HEK293T (cell line): Measurements from ENCODE around the gene STOML1.

Experiments
- CTCF ChIA-PET: fragments of 350-600 bp; formaldehyde crosslinking; extraction: SDS; loops from one replicate; lab custom pipeline; 2021; ENCODE audit warnings: antibody characterized with exemption, inconsistent platforms; lab: Yijun Ruan, JAX
- POLR2A ChIA-PET: fragments of 350-600 bp; formaldehyde crosslinking; extraction: SDS; loops from one replicate; lab custom pipeline; 2020; ENCODE audit warnings: antibody characterized with exemption, inconsistent platforms; lab: Yijun Ruan, JAX
- DNase-seq: peaks from one replicate; pipeline ENCODE4 v3.0.0; 2012; ENCODE audit warnings: mixed read lengths; ENCODE audit errors: extremely low spot score
- ARNT ChIP-seq: fragments of 450-650 bp; IDR thresholded peaks from 2 replicates; pipeline ENCODE4 v1.6.1; 2017; ENCODE audit warnings: mild to moderate bottlenecking
- BHLHE40 ChIP-seq: fragments of 450-650 bp; IDR thresholded peaks from 2 replicates; pipeline ENCODE4 v1.6.1; 2016; ENCODE audit warnings: mild to moderate bottlenecking, moderate library complexity, borderline replicate concordance
- CTBP1 ChIP-seq: fragments of 450-650 bp; IDR thresholded peaks from 2 replicates; pipeline ENCODE4 v1.6.1; 2016; ENCODE audit warnings: borderline replicate concordance
- ELF4 ChIP-seq: fragments of 450-650 bp; IDR thresholded peaks from 2 replicates; pipeline ENCODE4 v1.6.1; 2017; ENCODE audit warnings: antibody characterized with exemption
- FOXA1 ChIP-seq: fragments of 450-650 bp; IDR thresholded peaks from 2 replicates; pipeline ENCODE4 v1.6.1; 2016; ENCODE audit warnings: mild to moderate bottlenecking
- FOXK2 ChIP-seq: fragments of 450-650 bp; IDR thresholded peaks from 2 replicates; pipeline ENCODE4 v1.6.1; 2016; ENCODE audit warnings: mild to moderate bottlenecking
- FOXM1 ChIP-seq: fragments of 450-650 bp; IDR thresholded peaks from 2 replicates; pipeline ENCODE4 v1.6.1; 2017; ENCODE audit warnings: mild to moderate bottlenecking, borderline replicate concordance
- HDGF ChIP-seq: fragments of 450-650 bp; IDR thresholded peaks from 2 replicates; pipeline ENCODE4 v1.6.1; 2017; ENCODE audit warnings: antibody characterized with exemption, borderline replicate concordance
- L3MBTL2 ChIP-seq: fragments of 450-650 bp; conservative IDR thresholded peaks from 2 replicates; pipeline ENCODE4 v1.6.1; 2016; ENCODE audit warnings: mild to moderate bottlenecking
- LEF1 ChIP-seq: fragments of 450-650 bp; IDR thresholded peaks from 2 replicates; pipeline ENCODE4 v1.6.1; 2017; ENCODE audit warnings: mild to moderate bottlenecking, borderline replicate concordance
- NFRKB ChIP-seq: fragments of 450-650 bp; IDR thresholded peaks from 2 replicates; pipeline ENCODE4 v1.6.1; 2016; ENCODE audit warnings: mild to moderate bottlenecking, moderate library complexity
- PKNOX1 ChIP-seq: fragments of 450-650 bp; IDR thresholded peaks from 2 replicates; pipeline ENCODE4 v1.6.1; 2016
- SP1 ChIP-seq: fragments of 450-650 bp; IDR thresholded peaks from 2 replicates; pipeline ENCODE4 v1.6.1; 2017
- SUZ12 ChIP-seq: fragments of 450-650 bp; IDR thresholded peaks from 2 replicates; pipeline ENCODE4 v1.6.1; 2016; ENCODE audit warnings: mild to moderate bottlenecking
- TARDBP ChIP-seq: fragments of 450-650 bp; IDR thresholded peaks from 2 replicates; pipeline ENCODE4 v1.6.1; 2016
- ZNF384 ChIP-seq: fragments of 450-650 bp; IDR thresholded peaks from 2 replicates; pipeline ENCODE4 v1.6.1; 2016

The STOML1 gene

DNA sequence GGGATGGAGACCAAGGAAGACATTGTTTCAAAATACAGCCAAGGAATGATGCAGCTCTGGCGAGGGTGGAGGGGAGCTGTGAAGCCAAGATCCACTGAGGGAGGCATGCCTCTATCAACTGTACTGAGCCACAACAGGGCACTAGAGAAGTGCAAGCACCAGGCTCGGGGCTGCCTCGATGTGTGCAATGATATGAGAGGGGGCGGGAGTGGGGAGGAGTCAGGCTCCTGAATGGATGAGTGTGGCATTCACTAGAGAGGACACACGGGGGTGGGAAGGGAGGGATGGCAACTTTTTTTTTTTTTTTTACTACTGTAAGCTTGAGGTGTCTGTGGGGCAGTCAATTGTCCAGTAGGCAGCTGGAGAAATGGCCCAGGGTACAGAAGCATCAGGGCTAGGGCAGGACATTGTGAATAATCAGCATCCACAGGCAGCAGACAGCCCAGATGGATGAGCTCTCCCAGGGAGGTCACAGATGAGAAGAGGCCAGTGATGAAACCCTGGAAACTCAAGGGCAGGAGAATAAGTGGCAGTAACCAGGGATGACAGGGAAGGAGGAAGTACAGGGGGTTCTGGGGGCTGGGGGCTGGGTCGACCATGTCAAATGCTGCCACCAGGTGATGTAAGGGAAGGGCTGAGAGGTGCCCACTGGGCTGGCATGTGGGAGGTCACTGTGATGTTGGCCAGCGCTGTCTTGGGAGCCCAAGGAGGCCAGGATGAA is 5.9 kb downstream of the STOML1 start:
- CTCF ChIA-PET = no interaction called here
- POLR2A ChIA-PET = interaction anchor here (1.2 kb wide), 1 partner anchor 8 kb away, joined by 3 read pairs; the partner anchor contains the start of gene PML
- no peak for DNase-seq

GRCh38 chr15:73985101-73985873 is 6.8 kb downstream of the STOML1 start:
- TF ChIP-seq PKNOX1 (no peak), ELF4 (no peak)
- ChIA-PET POLR2A (interaction anchor here (1.2 kb wide), 1 partner anchor 9 kb away, joined by 3 read pairs; the partner anchor contains the start of gene PML), CTCF (no interaction called here)
- no peak for DNase-seq

More for the DNA sequence above, 5.9 kb downstream of the STOML1 start:
- TF ChIP-seq SUZ12 = no peak
- no peak for TF ChIP-seq NFRKB
- TF ChIP-seq BHLHE40 = no peak
- no peak for TF ChIP-seq FOXA1
- TF ChIP-seq HDGF = no peak
- TF ChIP-seq SP1 = no peak
- no peak for TF ChIP-seq PKNOX1
- TF ChIP-seq ZNF384 = no peak
- no peak for TF ChIP-seq CTBP1
- no peak for TF ChIP-seq TARDBP
- TF ChIP-seq LEF1 = no peak
- TF ChIP-seq ARNT = no peak
- TF ChIP-seq ELF4 = no peak
- no peak for TF ChIP-seq L3MBTL2
- TF ChIP-seq FOXM1 = no peak
- TF ChIP-seq FOXK2 = no peak

- no peak for DNase-seq
- ChIA-PET POLR2A (no interaction called here), CTCF (no interaction called here)
- TF ChIP-seq PKNOX1 = no peak
- TF ChIP-seq FOXA1 = no peak
- no peak for TF ChIP-seq SUZ12
- TF ChIP-seq TARDBP = no peak
- TF ChIP-seq CTBP1 = no peak
- TF ChIP-seq ARNT = no peak
- TF ChIP-seq LEF1 = no peak
- TF ChIP-seq BHLHE40 = no peak
- no peak for TF ChIP-seq NFRKB
- TF ChIP-seq HDGF = no peak
- no peak for TF ChIP-seq FOXM1
- no peak for TF ChIP-seq L3MBTL2
- no peak for TF ChIP-seq ELF4
- TF ChIP-seq FOXK2 = no peak
- no peak for TF ChIP-seq SP1
- no peak for TF ChIP-seq ZNF384
These were observed 7.7 kb downstream of the STOML1 start for GRCh38 chr15:73984208-73984979.

DNA sequence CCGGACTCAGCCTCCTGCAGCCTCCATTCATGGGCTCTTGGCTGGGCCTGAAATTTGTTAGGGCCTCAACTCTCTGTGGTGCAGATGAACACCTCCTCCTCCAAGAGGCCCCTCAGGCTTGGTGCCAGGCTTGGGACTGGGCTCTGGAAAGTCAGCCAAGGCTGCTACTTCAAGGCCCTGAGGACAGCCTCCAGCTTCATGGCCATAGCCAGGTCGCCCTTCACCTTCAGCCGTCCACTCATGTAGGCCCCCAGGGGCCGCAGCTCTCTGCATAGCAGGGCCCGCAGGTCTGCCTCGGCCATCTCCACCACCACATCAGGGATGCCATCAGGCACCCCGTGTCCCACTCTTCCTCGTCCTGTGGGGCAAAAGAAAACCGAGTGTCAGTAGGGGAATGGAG is 8.3 kb downstream of the STOML1 start:
- DNase-seq = no peak
- no peak for TF ChIP-seq LEF1
- no peak for TF ChIP-seq ZNF384
- TF ChIP-seq SUZ12 = no peak
- no peak for TF ChIP-seq NFRKB
- no peak for TF ChIP-seq ELF4
- CTCF ChIA-PET = interaction anchor here (0.9 kb wide), 1 partner anchor 19 kb away, joined by 4 read pairs; no protein-coding TSS in a partner anchor
- POLR2A ChIA-PET = no interaction called here

DNA sequence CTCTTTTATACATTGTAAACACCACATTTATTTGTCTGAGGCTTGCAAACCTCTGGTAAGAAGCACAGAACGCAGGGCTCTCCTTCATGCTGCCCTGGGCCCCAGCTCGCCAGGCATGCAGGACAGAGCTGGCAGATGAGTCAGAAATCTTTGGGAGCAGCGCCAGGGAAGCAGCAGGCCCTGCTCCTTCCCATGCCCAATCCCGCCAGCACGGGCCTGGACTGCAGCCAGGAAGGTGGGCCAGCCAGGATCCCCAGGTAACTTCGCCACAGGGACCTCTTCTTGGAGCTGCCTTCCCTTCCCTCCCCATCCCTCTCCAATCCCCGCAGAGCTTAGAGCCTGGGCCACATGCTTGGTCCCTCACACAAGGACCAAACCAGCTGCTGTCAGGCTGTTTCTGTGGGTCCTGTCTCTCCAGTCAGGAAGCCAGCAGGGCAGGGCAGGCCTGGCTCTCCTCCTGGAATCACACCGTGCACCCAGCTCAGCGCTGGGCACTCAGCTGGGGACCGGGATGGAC is 8.8 kb downstream of the STOML1 start:
- TF ChIP-seq ELF4 (no peak), FOXK2 (no peak), HDGF (no peak), TARDBP (no peak), L3MBTL2 (no peak), NFRKB (no peak), SP1 (no peak), ARNT (no peak), CTBP1 (no peak), LEF1 (no peak)
- CTCF ChIA-PET = interaction anchor here (0.9 kb wide), 1 partner anchor 18 kb away, joined by 4 read pairs; no protein-coding TSS in a partner anchor
- POLR2A ChIA-PET = interaction anchor here (0.6 to 2.2 kb wide), 3 partner anchors 10 to 679 kb away, joined by 3 to 12 read pairs (median 5); partner anchors contain the start of gene PML
- no peak for DNase-seq
